ENCODE data around the gene CD247.

CD247 gene

DNA sequence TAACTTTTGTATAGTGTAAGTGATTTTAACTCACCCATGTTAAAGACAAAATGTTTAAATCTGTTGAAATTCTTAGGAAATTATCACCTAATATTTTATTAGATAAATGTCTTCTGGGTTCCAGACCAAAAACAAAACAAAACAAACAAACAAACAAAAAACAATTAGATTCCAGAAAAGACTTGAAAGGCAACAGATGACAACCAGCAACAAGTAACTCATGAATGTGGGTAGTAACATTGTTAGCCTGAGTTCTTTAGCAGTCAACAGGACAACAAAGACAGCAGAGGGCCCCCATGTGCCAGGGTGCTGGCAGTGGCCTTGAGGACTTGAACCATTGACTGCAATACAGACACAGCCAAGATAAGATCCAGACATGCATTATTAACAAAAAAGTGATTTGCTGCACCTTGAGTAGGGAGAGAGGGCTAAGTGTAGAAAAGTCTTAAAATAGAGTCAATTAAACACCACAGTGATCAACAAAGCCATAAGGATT lies 2.4 kb upstream of the CD247 start:
- Histone ChIP-seq H3K4me1 (ENCODE audit: control extremely low read depth in 1 of 4, control insufficient read depth in 4 of 4, insufficient read depth in 4 of 4, low read length in 3 of 4) (peaks cover 0 to 3% (median 0%) of the 10 kb centered on the region in 4 experiments), H3K27me3 (replicated peaks in 2 of 5; ENCODE audit: control insufficient read depth in 4 of 5, insufficient read depth in 5 of 5, low read length in 4 of 5) (no peaks in the 10 kb centered on the region), H3K4me3 (ENCODE audit: control insufficient read depth in 1 of 7, extremely low read depth in 1 of 7, insufficient read depth in 4 of 7, low read depth in 2 of 7, low read length in 6 of 7) (no peak overlapping the region), H3K9me3 (ENCODE audit: control extremely low read depth in 1 of 5, control insufficient read depth in 4 of 5, insufficient read depth in 2 of 5, low read depth in 1 of 5, low read length in 4 of 5) (peaks cover 0 to 5% (median 0%) of the 10 kb centered on the region in 5 experiments), H3K36me3 (ENCODE audit: control insufficient read depth in 4 of 4, insufficient read depth in 4 of 4, low read length in 3 of 4) (no peaks in the 10 kb centered on the region), H3K27ac (ENCODE audit: insufficient read depth in 1 of 2, low read depth in 1 of 2, low read length in 2 of 2, poor library complexity in 1 of 2, severe bottlenecking in 2 of 2) (no peak overlapping the region)
- ChIA-PET POLR2A (no interaction called here), CTCF (interaction anchor here (1.5 to 1.7 kb wide), 3 partner anchors 12 to 31 kb away, joined by 3 to 4 read pairs (median 4); no protein-coding TSS in a partner anchor)
- DNase-seq, result no peak

DNA sequence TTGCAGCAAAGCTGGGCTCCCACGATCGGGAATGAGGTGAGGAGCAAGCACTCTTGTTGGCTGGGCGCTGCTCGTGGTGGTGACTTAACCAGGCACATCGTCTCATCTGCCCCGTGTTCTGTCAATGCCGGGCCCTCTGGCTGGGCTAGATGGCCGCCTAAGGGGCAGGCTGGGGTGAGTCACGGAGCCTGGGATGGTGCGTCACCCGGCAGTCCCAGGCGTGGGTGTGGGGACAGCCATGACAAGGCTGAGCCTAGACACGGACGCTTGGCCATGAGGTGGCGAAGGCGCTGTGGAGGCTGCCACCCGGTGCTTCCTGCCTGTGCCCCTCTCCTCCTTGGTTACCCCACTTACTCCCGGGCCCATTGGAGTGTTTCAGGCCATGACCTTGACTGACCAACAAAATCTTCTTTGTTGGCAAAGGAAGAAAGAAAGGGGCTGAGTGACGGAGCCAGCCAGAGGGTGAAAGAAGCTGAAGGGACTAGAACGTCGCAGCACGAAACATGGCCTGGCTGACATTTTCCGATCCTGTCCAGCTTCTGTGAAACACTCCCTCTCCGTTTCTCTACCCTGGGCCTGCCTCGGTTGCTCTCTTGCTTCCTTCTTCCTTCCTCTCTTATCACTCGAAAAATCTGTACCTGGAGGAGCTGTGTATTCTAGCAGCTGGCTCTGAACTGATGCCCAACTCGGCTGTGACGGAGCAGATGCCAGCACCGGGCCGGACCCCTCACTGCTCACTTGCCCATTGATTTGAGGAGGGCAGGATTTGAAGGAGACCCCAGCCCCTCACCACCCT lies 596 bp downstream of the CD247 start:
- Histone ChIP-seq H3K27ac (ENCODE audit: insufficient read depth in 1 of 2, low read depth in 1 of 2, low read length in 2 of 2, poor library complexity in 1 of 2, severe bottlenecking in 2 of 2) (no peak overlapping the region), H3K36me3 (ENCODE audit: control insufficient read depth in 4 of 4, insufficient read depth in 4 of 4, low read length in 3 of 4) (no peaks in the 10 kb centered on the region), H3K9me3 (ENCODE audit: control extremely low read depth in 1 of 5, control insufficient read depth in 4 of 5, insufficient read depth in 2 of 5, low read depth in 1 of 5, low read length in 4 of 5) (peaks cover 0 to 2% (median 0%) of the 10 kb centered on the region in 5 experiments), H3K27me3 (replicated peaks in 2 of 5; ENCODE audit: control insufficient read depth in 4 of 5, insufficient read depth in 5 of 5, low read length in 4 of 5) (no peaks in the 10 kb centered on the region), H3K4me3 (ENCODE audit: control insufficient read depth in 1 of 7, extremely low read depth in 1 of 7, insufficient read depth in 4 of 7, low read depth in 2 of 7, low read length in 6 of 7) (no peak overlapping the region), H3K4me1 (ENCODE audit: control extremely low read depth in 1 of 4, control insufficient read depth in 4 of 4, insufficient read depth in 4 of 4, low read length in 3 of 4) (peaks cover 0 to 3% (median 0%) of the 10 kb centered on the region in 4 experiments)
- WGBS (ENCODE audit: insufficient coverage), result 98% methylated on average over 25 of the region's 30 CpGs
- no peak for DNase-seq
- ChIA-PET POLR2A (no interaction called here), CTCF (interaction anchor here (1.2 to 1.8 kb wide), 4 partner anchors 12 to 63 kb away, joined by 3 to 5 read pairs (median 4); no protein-coding TSS in a partner anchor)

DNA sequence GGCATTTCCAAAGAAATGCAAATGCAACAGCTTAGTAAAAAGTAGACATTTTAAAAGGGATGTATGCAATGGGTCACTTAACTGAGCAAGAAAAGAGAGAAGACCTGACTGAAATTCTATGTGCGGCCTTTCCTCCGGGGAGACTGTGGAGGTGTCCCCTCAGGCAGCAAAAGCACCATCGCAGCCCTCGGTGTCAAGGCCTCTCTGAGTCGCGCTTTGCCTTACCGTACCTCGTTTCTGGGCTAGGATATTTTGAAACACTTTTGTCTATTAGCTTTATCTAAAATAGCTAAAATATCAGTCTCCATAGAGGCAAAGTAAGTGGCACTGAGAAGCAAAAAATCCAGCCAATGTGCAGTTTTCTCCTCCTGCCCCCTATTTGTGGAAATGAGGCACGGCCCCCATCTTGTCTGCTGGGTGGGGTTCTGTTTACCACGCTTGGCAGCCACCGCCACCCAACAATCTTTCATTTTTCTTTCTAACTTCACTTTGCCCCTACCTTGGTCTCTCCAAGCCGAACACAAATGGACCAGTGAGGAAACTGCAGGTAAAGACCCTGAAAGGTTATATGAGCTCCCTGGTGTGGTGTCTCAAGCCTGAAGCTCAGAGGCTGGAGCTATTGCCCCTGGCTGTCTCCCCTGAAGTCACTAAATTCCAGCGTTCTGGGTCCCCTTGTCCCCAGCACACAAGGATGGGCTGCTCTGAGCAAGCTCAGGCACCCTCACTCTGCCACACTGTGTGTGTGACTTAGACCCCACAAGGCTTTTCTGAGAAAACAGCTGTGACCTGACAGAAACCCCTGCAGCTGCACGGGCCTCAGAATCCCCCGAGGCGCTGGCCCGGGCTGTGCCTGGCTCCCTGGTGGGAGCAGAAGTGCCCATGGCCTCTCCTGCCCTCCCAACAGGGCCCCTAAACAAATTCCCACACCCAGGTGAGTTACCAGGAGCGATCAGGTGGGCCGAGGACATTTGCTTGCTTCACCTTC lies 1.6 kb downstream of the CD247 start:
- H3K4me1 ChIP-seq (ENCODE audit: control extremely low read depth in 1 of 4, control insufficient read depth in 4 of 4, insufficient read depth in 4 of 4, low read length in 3 of 4), result peaks cover 0 to 3% (median 0%) of the 10 kb centered on the region in 4 experiments
- ChIA-PET CTCF (interaction anchor here (1.1 to 1.7 kb wide), 9 partner anchors 10 to 248 kb away, joined by 3 to 5 read pairs (median 3); no protein-coding TSS in a partner anchor), POLR2A (no interaction called here)
- no peak overlapping the region for H3K27ac ChIP-seq (ENCODE audit: insufficient read depth in 1 of 2, low read depth in 1 of 2, low read length in 2 of 2, poor library complexity in 1 of 2, severe bottlenecking in 2 of 2)
- H3K36me3 ChIP-seq (ENCODE audit: control insufficient read depth in 4 of 4, insufficient read depth in 4 of 4, low read length in 3 of 4), result no peaks in the 10 kb centered on the region
- H3K9me3 ChIP-seq (ENCODE audit: control extremely low read depth in 1 of 5, control insufficient read depth in 4 of 5, insufficient read depth in 2 of 5, low read depth in 1 of 5, low read length in 4 of 5), result no peaks in the 10 kb centered on the region
- DNase-seq, result no peak
- no peak overlapping the region for H3K4me3 ChIP-seq (ENCODE audit: control insufficient read depth in 1 of 7, extremely low read depth in 1 of 7, insufficient read depth in 4 of 7, low read depth in 2 of 7, low read length in 6 of 7)
- WGBS (ENCODE audit: insufficient coverage), result 98% methylated on average over 7 of the region's 19 CpGs
- no peaks in the 10 kb centered on the region for H3K27me3 ChIP-seq (replicated peaks in 2 of 5; ENCODE audit: control insufficient read depth in 4 of 5, insufficient read depth in 5 of 5, low read length in 4 of 5)

DNA sequence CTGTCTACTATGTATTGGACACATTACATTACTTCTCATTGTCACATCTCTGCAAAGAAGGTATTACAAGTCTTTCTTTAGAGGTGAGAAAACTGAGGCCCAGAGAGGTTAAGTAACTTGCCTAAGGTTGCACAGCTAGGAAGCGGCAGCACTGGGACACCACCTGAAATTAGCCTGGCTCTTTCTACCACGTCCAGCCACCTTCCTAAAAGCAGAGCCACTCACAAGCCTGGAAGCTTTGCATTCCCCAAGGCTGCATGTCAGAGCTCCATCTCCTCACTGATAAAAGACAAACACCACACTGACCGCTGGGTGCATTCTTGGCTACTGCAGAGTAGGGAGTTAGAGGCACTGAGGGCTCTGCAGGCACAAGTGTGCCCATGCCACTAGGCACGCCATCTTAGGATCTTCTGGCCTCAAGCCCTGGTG lies 2.4 kb downstream of the CD247 start:
- H3K9me3 ChIP-seq (ENCODE audit: control extremely low read depth in 1 of 5, control insufficient read depth in 4 of 5, insufficient read depth in 2 of 5, low read depth in 1 of 5, low read length in 4 of 5), result no peaks in the 10 kb centered on the region
- DNase-seq, result no peak
- H3K27me3 ChIP-seq (replicated peaks in 2 of 5; ENCODE audit: control insufficient read depth in 4 of 5, insufficient read depth in 5 of 5, low read length in 4 of 5), result no peaks in the 10 kb centered on the region
- 98% methylated on average over 3 of the region's 4 CpGs for WGBS (ENCODE audit: insufficient coverage)
- H3K4me1 ChIP-seq (ENCODE audit: control extremely low read depth in 1 of 4, control insufficient read depth in 4 of 4, insufficient read depth in 4 of 4, low read length in 3 of 4), result peaks cover 0 to 3% (median 0%) of the 10 kb centered on the region in 4 experiments
- no peak overlapping the region for H3K4me3 ChIP-seq (ENCODE audit: control insufficient read depth in 1 of 7, extremely low read depth in 1 of 7, insufficient read depth in 4 of 7, low read depth in 2 of 7, low read length in 6 of 7)
- ChIA-PET CTCF (interaction anchor here (1.1 to 1.7 kb wide), 9 partner anchors 11 to 247 kb away, joined by 3 to 5 read pairs (median 3); no protein-coding TSS in a partner anchor), POLR2A (no interaction called here)
- no peak overlapping the region for H3K27ac ChIP-seq (ENCODE audit: insufficient read depth in 1 of 2, low read depth in 1 of 2, low read length in 2 of 2, poor library complexity in 1 of 2, severe bottlenecking in 2 of 2)
- H3K36me3 ChIP-seq (ENCODE audit: control insufficient read depth in 4 of 4, insufficient read depth in 4 of 4, low read length in 3 of 4), result no peaks in the 10 kb centered on the region

DNA sequence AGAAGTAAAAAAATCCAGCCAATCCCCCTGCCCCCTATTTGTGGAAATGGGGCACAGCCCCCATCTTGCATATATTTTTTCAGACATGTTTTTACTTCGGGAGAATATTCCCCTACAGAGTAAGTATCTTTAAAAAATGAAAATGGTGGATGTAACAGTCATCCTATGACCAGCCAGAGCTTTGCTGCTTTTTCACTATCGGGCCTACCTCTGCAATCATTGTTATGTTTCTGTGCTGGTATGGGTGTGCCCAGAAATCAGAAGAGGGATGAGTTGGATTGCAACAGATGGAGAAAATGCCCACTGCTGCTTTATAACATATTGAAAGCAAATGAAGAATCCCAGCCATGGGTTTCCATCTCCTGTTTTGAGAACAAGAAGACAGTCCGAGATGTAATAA lies 2.9 kb downstream of the CD247 start:
- DNase-seq, result no peak
- CTCF ChIA-PET, result interaction anchor here (1.2 to 1.3 kb wide), 4 partner anchors 15 to 22 kb away, joined by 3 to 4 read pairs (median 3); no protein-coding TSS in a partner anchor
- 100% methylated on average over 1 of the region's 3 CpGs for WGBS (ENCODE audit: insufficient coverage)
- Histone ChIP-seq H3K27me3 (replicated peaks in 2 of 5; ENCODE audit: control insufficient read depth in 4 of 5, insufficient read depth in 5 of 5, low read length in 4 of 5) (no peaks in the 10 kb centered on the region), H3K36me3 (ENCODE audit: control insufficient read depth in 4 of 4, insufficient read depth in 4 of 4, low read length in 3 of 4) (no peaks in the 10 kb centered on the region), H3K4me3 (ENCODE audit: control insufficient read depth in 1 of 7, extremely low read depth in 1 of 7, insufficient read depth in 4 of 7, low read depth in 2 of 7, low read length in 6 of 7) (no peak overlapping the region), H3K9me3 (ENCODE audit: control extremely low read depth in 1 of 5, control insufficient read depth in 4 of 5, insufficient read depth in 2 of 5, low read depth in 1 of 5, low read length in 4 of 5) (no peaks in the 10 kb centered on the region), H3K4me1 (ENCODE audit: control extremely low read depth in 1 of 4, control insufficient read depth in 4 of 4, insufficient read depth in 4 of 4, low read length in 3 of 4) (peaks cover 0 to 3% (median 0%) of the 10 kb centered on the region in 4 experiments), H3K27ac (ENCODE audit: insufficient read depth in 1 of 2, low read depth in 1 of 2, low read length in 2 of 2, poor library complexity in 1 of 2, severe bottlenecking in 2 of 2) (no peak overlapping the region)
- POLR2A ChIA-PET, result no interaction called here

DNA sequence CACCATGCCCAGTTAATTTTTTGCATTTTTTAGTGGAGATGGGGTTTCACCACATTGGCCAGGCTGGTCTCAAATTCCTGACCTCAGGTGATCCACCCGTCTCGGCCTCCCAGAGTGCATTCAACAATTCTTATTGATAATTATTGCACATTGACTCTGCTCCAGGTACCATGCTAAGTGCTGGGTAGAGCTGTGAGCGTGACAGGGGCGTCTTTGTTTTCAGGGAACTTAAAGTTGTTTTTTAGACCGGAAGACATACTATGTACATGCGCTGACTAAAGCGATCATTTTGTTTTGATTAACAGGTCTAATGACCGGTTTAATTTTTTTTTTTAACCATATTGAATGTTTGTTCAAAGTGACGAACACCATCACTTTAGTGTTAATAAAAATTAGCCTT lies 4.0 kb downstream of the CD247 start:
- no peak overlapping the region for H3K27ac ChIP-seq (ENCODE audit: insufficient read depth in 1 of 2, low read depth in 1 of 2, low read length in 2 of 2, poor library complexity in 1 of 2, severe bottlenecking in 2 of 2)
- POLR2A ChIA-PET, result no interaction called here
- no peaks in the 10 kb centered on the region for H3K36me3 ChIP-seq (ENCODE audit: control insufficient read depth in 4 of 4, insufficient read depth in 4 of 4, low read length in 3 of 4)
- DNase-seq, result no peak
- no peak overlapping the region for H3K4me3 ChIP-seq (ENCODE audit: control insufficient read depth in 1 of 7, extremely low read depth in 1 of 7, insufficient read depth in 4 of 7, low read depth in 2 of 7, low read length in 6 of 7)
- H3K4me1 ChIP-seq (ENCODE audit: control extremely low read depth in 1 of 4, control insufficient read depth in 4 of 4, insufficient read depth in 4 of 4, low read length in 3 of 4), result peaks cover 0 to 3% (median 0%) of the 10 kb centered on the region in 4 experiments
- no peaks in the 10 kb centered on the region for H3K27me3 ChIP-seq (replicated peaks in 2 of 5; ENCODE audit: control insufficient read depth in 4 of 5, insufficient read depth in 5 of 5, low read length in 4 of 5)
- CTCF ChIA-PET, result interaction anchor here (0.8 to 1.3 kb wide), 2 partner anchors 14 to 21 kb away, joined by 3 read pairs; no protein-coding TSS in a partner anchor
- no peaks in the 10 kb centered on the region for H3K9me3 ChIP-seq (ENCODE audit: control extremely low read depth in 1 of 5, control insufficient read depth in 4 of 5, insufficient read depth in 2 of 5, low read depth in 1 of 5, low read length in 4 of 5)
- WGBS (ENCODE audit: insufficient coverage), result 95% methylated on average over 4 of the region's 9 CpGs
